ENCODE data around the gene HIRIP3. TPM values are rescaled to one million over a fixed set of nuclear protein-coding genes. Genes with fewer than 3 reads are reported as not detected.
"Not testable (repeated sequence)": the region's sequence is repeated elsewhere in the genome, so short reads cannot be mapped to it uniquely, and the experiment has no call there.

Gene HIRIP3
- polyA plus RNA-seq (ENCODE audit: insufficient read length in 4 of 4) = 10 to 100 TPM; 17.3 to 21.9 (median 19.8) TPM

GRCh38 chr16:29995324-29995910, at the start of gene HIRIP3:
TSS of gene HIRIP3 (minus strand) at chr16:29995617. CDS start at chr16:29995605, 12 bp downstream.
- DNase-seq (ENCODE audit: low read depth in 4 of 4, low spot score in 2 of 4) = peak in 3 of 4 donors; percentile 63 to 78 (median 65)

GRCh38 chr16:30041841-30042240, 46.4 kb upstream of the HIRIP3 start:
- DNase-seq (ENCODE audit: low read depth in 4 of 4, low spot score in 2 of 4) = no peak

- not testable (repeated sequence) for DNase-seq (ENCODE audit: low read depth in 4 of 4, low spot score in 2 of 4)
These were observed 45.3 kb upstream of the HIRIP3 start for GRCh38 chr16:30040690-30041089.

GRCh38 chr16:30040221-30040620, 44.8 kb upstream of the HIRIP3 start:
- DNase-seq (ENCODE audit: low read depth in 4 of 4, low spot score in 2 of 4) = no peak

- no peak for DNase-seq (ENCODE audit: low read depth in 4 of 4, low spot score in 2 of 4)
These were observed 37.9 kb upstream of the HIRIP3 start for GRCh38 chr16:30033270-30033669.

- no peak for DNase-seq (ENCODE audit: low read depth in 4 of 4, low spot score in 2 of 4)
These were observed 36.8 kb upstream of the HIRIP3 start for GRCh38 chr16:30032083-30032819.

GRCh38 chr16:30031477-30031918, 36.1 kb upstream of the HIRIP3 start:
- DNase-seq (ENCODE audit: low read depth in 4 of 4, low spot score in 2 of 4) = no peak

GRCh38 chr16:30030841-30031413, 35.5 kb upstream of the HIRIP3 start, which contains the start of gene TLCD3B:
TSS of gene TLCD3B (minus strand) at chr16:30031271. CDS start at chr16:30030527, 744 bp downstream.
- DNase-seq (ENCODE audit: low read depth in 4 of 4, low spot score in 2 of 4) = no peak

GRCh38 chr16:30030011-30030685, 34.7 kb upstream of the HIRIP3 start:
- DNase-seq (ENCODE audit: low read depth in 4 of 4, low spot score in 2 of 4) = no peak

GRCh38 chr16:30028438-30029076, 33.1 kb upstream of the HIRIP3 start:
- no peak for DNase-seq (ENCODE audit: low read depth in 4 of 4, low spot score in 2 of 4)

- DNase-seq (ENCODE audit: low read depth in 4 of 4, low spot score in 2 of 4) = no peak
These were observed 32.4 kb upstream of the HIRIP3 start for GRCh38 chr16:30027588-30028437.

- no peak for DNase-seq (ENCODE audit: low read depth in 4 of 4, low spot score in 2 of 4)
These were observed 31.0 kb upstream of the HIRIP3 start for GRCh38 chr16:30026449-30026848.

- no peak for DNase-seq (ENCODE audit: low read depth in 4 of 4, low spot score in 2 of 4)
These were observed 30.2 kb upstream of the HIRIP3 start for GRCh38 chr16:30025574-30025973.

GRCh38 chr16:30025156-30025555, 29.7 kb upstream of the HIRIP3 start:
- no peak for DNase-seq (ENCODE audit: low read depth in 4 of 4, low spot score in 2 of 4)

GRCh38 chr16:30024451-30024850, 29.0 kb upstream of the HIRIP3 start:
- no peak for DNase-seq (ENCODE audit: low read depth in 4 of 4, low spot score in 2 of 4)

GRCh38 chr16:30023586-30023985, 28.2 kb upstream of the HIRIP3 start:
- no peak for DNase-seq (ENCODE audit: low read depth in 4 of 4, low spot score in 2 of 4)

GRCh38 chr16:30022887-30023286, 27.5 kb upstream of the HIRIP3 start, which contains the start of gene C16orf92:
TSS of gene C16orf92 (plus strand) at chr16:30023198. CDS start at chr16:30023341, 143 bp downstream.
- DNase-seq (ENCODE audit: low read depth in 4 of 4, low spot score in 2 of 4) = no peak

GRCh38 chr16:30018731-30019158, 23.3 kb upstream of the HIRIP3 start:
- no peak for DNase-seq (ENCODE audit: low read depth in 4 of 4, low spot score in 2 of 4)

- not testable (repeated sequence) for DNase-seq (ENCODE audit: low read depth in 4 of 4, low spot score in 2 of 4)
These were observed 22.5 kb upstream of the HIRIP3 start for GRCh38 chr16:30017937-30018336.

All from left renal cortex interstitium (tissue), 4 donors.